NCI-H1694 (cell line): ENCODE results near the gene RAPH1.

Experiments used
- DNase-seq: peaks from one replicate; lab custom pipeline; 2025; lab: John Stamatoyannopoulos, UW

The RAPH1 gene

GRCh38 chr2:203484266-203485112 is 50.6 kb downstream of the RAPH1 start:
- DNase-seq: no peak

GRCh38 chr2:203480623-203481022 is 54.5 kb downstream of the RAPH1 start:
- no peak for DNase-seq

GRCh38 chr2:203476881-203477280 is 58.2 kb downstream of the RAPH1 start:
- no peak for DNase-seq

GRCh38 chr2:203471323-203471722 is 63.8 kb downstream of the RAPH1 start:
- no peak for DNase-seq

GRCh38 chr2:203470371-203470770 is 64.7 kb downstream of the RAPH1 start:
- DNase-seq: no peak

GRCh38 chr2:203469546-203469945 is 65.6 kb downstream of the RAPH1 start:
- DNase-seq: no peak

GRCh38 chr2:203463266-203463678 is 71.8 kb downstream of the RAPH1 start:
- DNase-seq: no peak

- DNase-seq: no peak
These were observed 72.8 kb downstream of the RAPH1 start for GRCh38 chr2:203462308-203462707.

GRCh38 chr2:203461746-203462145 is 73.4 kb downstream of the RAPH1 start:
- no peak for DNase-seq

- no peak for DNase-seq
These were observed 79.9 kb downstream of the RAPH1 start for GRCh38 chr2:203455209-203455608.

- peak; percentile 62 for DNase-seq
These were observed 81.1 kb downstream of the RAPH1 start for GRCh38 chr2:203453858-203454451.

GRCh38 chr2:203451689-203452088 is 83.4 kb downstream of the RAPH1 start:
- DNase-seq: no peak

- DNase-seq: no peak
These were observed 84.1 kb downstream of the RAPH1 start for GRCh38 chr2:203451011-203451410.

- no peak for DNase-seq
These were observed 84.5 kb downstream of the RAPH1 start for GRCh38 chr2:203450561-203450960.

GRCh38 chr2:203446780-203447179 is 88.3 kb downstream of the RAPH1 start:
- no peak for DNase-seq

GRCh38 chr2:203446071-203446481 is 89.0 kb downstream of the RAPH1 start:
- no peak for DNase-seq

- DNase-seq: no peak
These were observed 90.4 kb downstream of the RAPH1 start for GRCh38 chr2:203444738-203445137.

- DNase-seq: no peak
These were observed 92.6 kb downstream of the RAPH1 start for GRCh38 chr2:203442463-203442862.

- DNase-seq: no peak
These were observed 93.6 kb downstream of the RAPH1 start for GRCh38 chr2:203441463-203441862.

GRCh38 chr2:203440671-203441070 is 94.4 kb downstream of the RAPH1 start:
- DNase-seq: no peak

GRCh38 chr2:203438528-203438927 is 96.6 kb downstream of the RAPH1 start:
- DNase-seq: no peak

- DNase-seq: no peak
These were observed 97.6 kb downstream of the RAPH1 start for GRCh38 chr2:203437511-203437910.

- DNase-seq: no peak
These were observed 98.6 kb downstream of the RAPH1 start for GRCh38 chr2:203436496-203436895.

GRCh38 chr2:203432811-203433210 is 102.3 kb downstream of the RAPH1 start:
- no peak for DNase-seq
